ENCODE results near the gene AFF2.

- TF ChIP-seq, protein P1, sequence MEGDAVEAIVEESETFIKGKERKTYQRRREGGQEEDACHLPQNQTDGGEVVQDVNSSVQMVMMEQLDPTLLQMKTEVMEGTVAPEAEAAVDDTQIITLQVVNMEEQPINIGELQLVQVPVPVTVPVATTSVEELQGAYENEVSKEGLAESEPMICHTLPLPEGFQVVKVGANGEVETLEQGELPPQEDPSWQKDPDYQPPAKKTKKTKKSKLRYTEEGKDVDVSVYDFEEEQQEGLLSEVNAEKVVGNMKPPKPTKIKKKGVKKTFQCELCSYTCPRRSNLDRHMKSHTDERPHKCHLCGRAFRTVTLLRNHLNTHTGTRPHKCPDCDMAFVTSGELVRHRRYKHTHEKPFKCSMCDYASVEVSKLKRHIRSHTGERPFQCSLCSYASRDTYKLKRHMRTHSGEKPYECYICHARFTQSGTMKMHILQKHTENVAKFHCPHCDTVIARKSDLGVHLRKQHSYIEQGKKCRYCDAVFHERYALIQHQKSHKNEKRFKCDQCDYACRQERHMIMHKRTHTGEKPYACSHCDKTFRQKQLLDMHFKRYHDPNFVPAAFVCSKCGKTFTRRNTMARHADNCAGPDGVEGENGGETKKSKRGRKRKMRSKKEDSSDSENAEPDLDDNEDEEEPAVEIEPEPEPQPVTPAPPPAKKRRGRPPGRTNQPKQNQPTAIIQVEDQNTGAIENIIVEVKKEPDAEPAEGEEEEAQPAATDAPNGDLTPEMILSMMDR (IDR thresholded peaks at IDR 0.05 in 4 of 5, conservative IDR thresholded peaks at IDR 0.05 in 1 of 5): no peak
- no peak for TF ChIP-seq POLR2A (IDR thresholded peaks at IDR 0.05)
Observed at GRCh38 chrX:149003863-149004660, 503.6 kb downstream of the AFF2 start.
